ENCODE results near the gene PANK1. TPM values are rescaled to one million over a fixed set of nuclear protein-coding genes. Genes with fewer than 3 reads are reported as not detected.

PANK1 gene
- total RNA-seq, 1 donor from 2014 or later = 4.7 TPM

DNA sequence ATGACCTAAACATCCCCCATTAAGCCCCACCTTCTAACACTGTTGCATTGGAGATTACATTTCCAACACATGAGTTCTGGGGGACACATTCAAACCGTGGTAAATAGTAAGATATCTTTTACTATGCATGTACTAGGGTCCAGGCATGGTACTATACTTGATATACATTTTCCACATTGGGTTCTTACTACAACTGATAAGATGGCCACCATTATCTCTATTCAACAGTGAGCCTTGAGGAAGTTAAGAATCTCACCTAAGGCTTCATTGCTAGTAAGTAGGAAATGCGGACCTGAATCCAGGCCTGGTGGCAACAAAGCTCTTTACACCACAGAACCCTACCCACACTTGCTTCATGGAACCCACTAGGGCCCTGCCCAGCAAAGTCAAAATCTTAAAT, 5.7 kb downstream of the PANK1 start:
- no peak for DNase-seq (ENCODE audit: low read depth)

DNA sequence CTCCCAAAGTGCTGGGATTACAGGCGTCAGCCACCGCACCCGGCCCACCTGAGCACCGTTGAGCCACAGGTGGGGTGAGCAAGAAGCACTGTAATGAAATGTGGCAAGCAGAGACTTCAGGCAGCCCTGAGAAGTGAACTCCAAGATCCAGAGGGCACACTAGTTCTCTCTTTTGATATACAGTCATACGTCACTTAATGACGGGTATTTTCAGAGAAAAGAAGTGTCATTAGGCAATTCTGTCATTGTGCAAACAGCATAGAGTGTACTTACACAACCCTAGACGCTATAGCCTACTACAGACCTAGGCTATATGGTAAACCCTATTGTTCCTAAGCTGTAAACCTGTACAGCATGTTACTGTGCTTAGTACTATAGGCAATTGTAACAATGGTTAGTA, 7.9 kb downstream of the PANK1 start:
- no peaks in the 10 kb centered on the region for H3K36me3 ChIP-seq (ENCODE audit: control insufficient read depth, insufficient read depth, low read length)
- TF ChIP-seq, protein P1, sequence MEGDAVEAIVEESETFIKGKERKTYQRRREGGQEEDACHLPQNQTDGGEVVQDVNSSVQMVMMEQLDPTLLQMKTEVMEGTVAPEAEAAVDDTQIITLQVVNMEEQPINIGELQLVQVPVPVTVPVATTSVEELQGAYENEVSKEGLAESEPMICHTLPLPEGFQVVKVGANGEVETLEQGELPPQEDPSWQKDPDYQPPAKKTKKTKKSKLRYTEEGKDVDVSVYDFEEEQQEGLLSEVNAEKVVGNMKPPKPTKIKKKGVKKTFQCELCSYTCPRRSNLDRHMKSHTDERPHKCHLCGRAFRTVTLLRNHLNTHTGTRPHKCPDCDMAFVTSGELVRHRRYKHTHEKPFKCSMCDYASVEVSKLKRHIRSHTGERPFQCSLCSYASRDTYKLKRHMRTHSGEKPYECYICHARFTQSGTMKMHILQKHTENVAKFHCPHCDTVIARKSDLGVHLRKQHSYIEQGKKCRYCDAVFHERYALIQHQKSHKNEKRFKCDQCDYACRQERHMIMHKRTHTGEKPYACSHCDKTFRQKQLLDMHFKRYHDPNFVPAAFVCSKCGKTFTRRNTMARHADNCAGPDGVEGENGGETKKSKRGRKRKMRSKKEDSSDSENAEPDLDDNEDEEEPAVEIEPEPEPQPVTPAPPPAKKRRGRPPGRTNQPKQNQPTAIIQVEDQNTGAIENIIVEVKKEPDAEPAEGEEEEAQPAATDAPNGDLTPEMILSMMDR (IDR thresholded peaks at IDR 0.05; ENCODE audit: insufficient read depth, low read length, poor library complexity, severe bottlenecking) = no peak
- no peak for DNase-seq (ENCODE audit: low read depth)
- H3K27me3 ChIP-seq (ENCODE audit: control insufficient read depth, insufficient read depth, low read length) = no peaks in the 10 kb centered on the region
- H3K4me3 ChIP-seq (ENCODE audit: low read depth, low read length) = no peak overlapping the region

More for the DNA sequence above, 5.7 kb downstream of the PANK1 start:
- H3K27me3 ChIP-seq (ENCODE audit: control insufficient read depth, insufficient read depth, low read length) = no peaks in the 10 kb centered on the region
- TF ChIP-seq, protein P1 (IDR thresholded peaks at IDR 0.05; ENCODE audit: insufficient read depth, low read length, poor library complexity, severe bottlenecking) = no peak
- no peak overlapping the region for H3K4me3 ChIP-seq (ENCODE audit: low read depth, low read length)
- no peaks in the 10 kb centered on the region for H3K36me3 ChIP-seq (ENCODE audit: control insufficient read depth, insufficient read depth, low read length)

DNA sequence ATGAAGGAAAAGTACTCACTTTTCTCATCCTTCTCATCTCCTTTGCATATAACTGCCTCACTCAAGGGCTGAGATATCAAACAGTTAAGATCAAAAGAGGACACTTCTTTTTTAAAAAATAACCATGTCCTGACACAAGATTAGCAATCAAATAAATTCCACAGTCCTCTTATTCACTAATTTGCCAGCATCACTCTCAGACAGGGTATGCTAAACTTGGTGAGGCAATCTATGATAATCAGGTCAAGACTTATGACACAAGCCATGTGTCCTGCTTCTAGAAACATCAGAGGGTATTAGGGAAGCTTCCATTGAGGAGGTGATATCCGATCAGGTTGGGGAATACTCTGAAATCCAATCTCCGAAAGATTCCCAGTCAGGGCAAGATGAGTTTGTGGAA, 10.4 kb downstream of the PANK1 start:
- Histone ChIP-seq H3K4me3 (ENCODE audit: low read depth, low read length) (no peak overlapping the region), H3K27me3 (ENCODE audit: control insufficient read depth, insufficient read depth, low read length) (no peaks in the 10 kb centered on the region), H3K36me3 (ENCODE audit: control insufficient read depth, insufficient read depth, low read length) (no peaks in the 10 kb centered on the region)
- TF ChIP-seq, protein P1 (IDR thresholded peaks at IDR 0.05; ENCODE audit: insufficient read depth, low read length, poor library complexity, severe bottlenecking) = no peak
- no peak for DNase-seq (ENCODE audit: low read depth)

DNA sequence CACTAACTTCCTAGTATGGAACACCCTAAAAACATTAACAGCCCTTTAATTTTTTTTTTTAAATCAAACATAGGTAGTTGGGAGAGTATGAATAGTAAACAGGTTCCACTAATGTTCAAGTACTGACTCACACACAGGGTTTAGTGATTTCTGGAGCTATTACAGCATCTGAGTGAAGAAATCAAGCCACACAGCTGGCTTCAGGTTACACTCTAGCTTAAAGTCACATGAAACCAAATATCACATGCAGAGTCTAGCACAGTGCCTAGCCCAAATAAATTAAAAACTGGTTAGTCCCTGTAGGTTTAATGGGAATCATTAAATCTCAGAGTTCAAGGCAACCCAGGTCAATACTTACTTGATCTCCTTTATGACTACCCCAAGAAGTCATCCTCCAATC, 11.6 kb downstream of the PANK1 start:
- Histone ChIP-seq H3K36me3 (ENCODE audit: control insufficient read depth, insufficient read depth, low read length) (no peaks in the 10 kb centered on the region), H3K27me3 (ENCODE audit: control insufficient read depth, insufficient read depth, low read length) (no peaks in the 10 kb centered on the region), H3K4me3 (ENCODE audit: low read depth, low read length) (no peak overlapping the region)
- peak; percentile 71 for DNase-seq (ENCODE audit: low read depth)
- TF ChIP-seq, protein P1 (IDR thresholded peaks at IDR 0.05; ENCODE audit: insufficient read depth, low read length, poor library complexity, severe bottlenecking) = no peak

DNA sequence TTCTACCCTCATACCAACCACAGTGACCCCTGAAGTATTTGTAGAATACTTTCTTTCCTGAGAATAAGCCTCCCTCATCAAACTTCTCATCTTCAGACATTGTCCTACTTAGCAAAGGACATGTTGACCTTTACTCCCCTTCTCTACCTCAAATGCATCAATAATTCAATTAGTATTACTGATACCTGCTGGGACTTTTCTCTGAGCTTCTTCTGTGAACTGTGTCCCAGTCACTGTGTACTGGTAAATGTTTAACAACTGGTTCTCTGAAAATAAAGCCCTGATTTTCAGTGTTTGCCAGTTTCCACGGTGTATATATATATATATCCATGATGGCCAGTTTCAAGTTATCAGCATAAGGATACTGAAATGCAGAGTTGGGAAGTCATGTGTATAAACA, 12.2 kb downstream of the PANK1 start:
- no peak for DNase-seq (ENCODE audit: low read depth)
- no peaks in the 10 kb centered on the region for H3K27me3 ChIP-seq (ENCODE audit: control insufficient read depth, insufficient read depth, low read length)
- TF ChIP-seq, protein P1 (IDR thresholded peaks at IDR 0.05; ENCODE audit: insufficient read depth, low read length, poor library complexity, severe bottlenecking) = no peak
- H3K4me3 ChIP-seq (ENCODE audit: low read depth, low read length) = no peak overlapping the region
- H3K36me3 ChIP-seq (ENCODE audit: control insufficient read depth, insufficient read depth, low read length) = no peaks in the 10 kb centered on the region

DNA sequence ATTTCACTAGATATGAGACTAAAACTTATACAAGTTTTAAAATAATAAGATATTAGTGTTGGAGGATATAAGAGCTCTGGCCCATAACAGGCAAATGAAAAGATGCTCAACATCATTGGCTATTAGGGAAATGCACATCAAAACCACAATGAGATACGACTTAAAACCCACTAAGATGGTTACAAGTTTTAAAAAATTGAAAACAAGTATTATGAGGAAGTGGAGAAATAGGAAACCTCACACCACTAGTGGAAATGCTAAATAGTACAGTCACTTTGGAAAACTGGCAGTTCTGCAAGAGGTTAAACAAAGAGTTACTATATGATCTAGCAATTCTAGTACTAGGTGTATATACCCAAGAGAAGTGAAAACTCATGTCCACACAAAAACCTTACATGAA, 17.2 kb downstream of the PANK1 start:
- no peak overlapping the region for H3K4me3 ChIP-seq (ENCODE audit: low read depth, low read length)
- TF ChIP-seq, protein P1 (IDR thresholded peaks at IDR 0.05; ENCODE audit: insufficient read depth, low read length, poor library complexity, severe bottlenecking) = no peak
- no peaks in the 10 kb centered on the region for H3K27me3 ChIP-seq (ENCODE audit: control insufficient read depth, insufficient read depth, low read length)
- no peak for DNase-seq (ENCODE audit: low read depth)
- no peaks in the 10 kb centered on the region for H3K36me3 ChIP-seq (ENCODE audit: control insufficient read depth, insufficient read depth, low read length)

Data from kidney epithelial cell (primary cell).